Peyer's patch (tissue), 4 donors: ENCODE measurements around the gene ATAD3C.
"Not testable (repeated sequence)": the region's sequence is repeated elsewhere in the genome, so short reads cannot be mapped to it uniquely, and the experiment has no call there.

Source experiments
- CTCF ChIP-seq, 6 experiments: fragments of 450-650 bp in 4 of 6; fragments of 200-600 bp in 2 of 6; sonication (generic) in 1 of 6; IDR thresholded peaks; one replicate each; pipeline ENCODE4 v1.5.1; 2017 to 2019; ENCODE audit warnings: antibody characterized with exemption in 6 of 6, mild to moderate bottlenecking in 3 of 6, moderate library complexity in 1 of 6
- POLR2A ChIP-seq, 2 donors: fragments of 450-650 bp; IDR thresholded peaks; one replicate each; pipeline ENCODE4 v1.5.1; 2017; ENCODE audit warnings: antibody characterized with exemption in 2 of 2, mild to moderate bottlenecking in 2 of 2, moderate library complexity in 2 of 2

GRCh38 chr1:1505801-1506200 lies 56.3 kb downstream of the ATAD3C start:
- not testable (repeated sequence) for TF ChIP-seq CTCF, POLR2A (IDR thresholded peaks at IDR 0.05)
